ENCODE data around the gene ALAS1.

DNA sequence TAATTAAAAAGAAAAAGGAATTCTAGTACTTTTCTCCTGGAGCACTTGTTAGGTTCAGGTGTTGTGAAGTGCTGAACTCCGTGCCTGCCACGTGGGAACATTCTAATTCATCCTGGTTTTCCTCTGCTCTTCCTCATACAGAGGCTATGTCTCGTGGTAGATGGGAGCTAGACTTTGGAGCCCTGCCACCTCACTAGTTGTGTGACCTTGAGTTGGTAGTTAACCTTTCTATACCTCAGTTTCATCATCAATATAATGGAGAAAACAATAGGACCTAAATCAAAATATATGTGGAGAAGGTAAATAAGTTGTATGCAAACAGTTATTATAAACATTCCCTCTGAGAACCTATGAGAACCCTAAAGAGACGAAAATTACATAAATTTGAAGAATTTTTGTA, 10.6 kb downstream of the ALAS1 start:
- no peak for TF ChIP-seq ARNT (IDR thresholded peaks at IDR 0.05)
- TF ChIP-seq HDGF (IDR thresholded peaks at IDR 0.05; ENCODE audit: borderline replicate concordance) = no peak
- no peak for TF ChIP-seq SP1 (IDR thresholded peaks at IDR 0.05)
- no peak for TF ChIP-seq SUZ12 (IDR thresholded peaks at IDR 0.05)
